NB4 (cell line): Measurements from ENCODE around the gene NPFF.
A peak's percentile ranks its signal among the peaks of the same experiment; 100 is the strongest.

Experiments
- POLR2A ChIP-seq: IDR thresholded peaks from 2 replicates; pipeline ENCODE4 v1.6.1; 2011; ENCODE audit warnings: mild to moderate bottlenecking; ENCODE audit not compliant: insufficient read length; ENCODE audit errors: extremely low read depth
- TF ChIP-seq, protein P1 (sequence below): IDR thresholded peaks from one replicate; pipeline ENCODE4 v1.5.1; 2012; ENCODE audit warnings: low read depth, low read length
- TF ChIP-seq, protein P2 (sequence below): IDR thresholded peaks from 2 replicates; pipeline ENCODE4 v1.6.1; 2011; ENCODE audit warnings: low read depth, low read length

DNA sequence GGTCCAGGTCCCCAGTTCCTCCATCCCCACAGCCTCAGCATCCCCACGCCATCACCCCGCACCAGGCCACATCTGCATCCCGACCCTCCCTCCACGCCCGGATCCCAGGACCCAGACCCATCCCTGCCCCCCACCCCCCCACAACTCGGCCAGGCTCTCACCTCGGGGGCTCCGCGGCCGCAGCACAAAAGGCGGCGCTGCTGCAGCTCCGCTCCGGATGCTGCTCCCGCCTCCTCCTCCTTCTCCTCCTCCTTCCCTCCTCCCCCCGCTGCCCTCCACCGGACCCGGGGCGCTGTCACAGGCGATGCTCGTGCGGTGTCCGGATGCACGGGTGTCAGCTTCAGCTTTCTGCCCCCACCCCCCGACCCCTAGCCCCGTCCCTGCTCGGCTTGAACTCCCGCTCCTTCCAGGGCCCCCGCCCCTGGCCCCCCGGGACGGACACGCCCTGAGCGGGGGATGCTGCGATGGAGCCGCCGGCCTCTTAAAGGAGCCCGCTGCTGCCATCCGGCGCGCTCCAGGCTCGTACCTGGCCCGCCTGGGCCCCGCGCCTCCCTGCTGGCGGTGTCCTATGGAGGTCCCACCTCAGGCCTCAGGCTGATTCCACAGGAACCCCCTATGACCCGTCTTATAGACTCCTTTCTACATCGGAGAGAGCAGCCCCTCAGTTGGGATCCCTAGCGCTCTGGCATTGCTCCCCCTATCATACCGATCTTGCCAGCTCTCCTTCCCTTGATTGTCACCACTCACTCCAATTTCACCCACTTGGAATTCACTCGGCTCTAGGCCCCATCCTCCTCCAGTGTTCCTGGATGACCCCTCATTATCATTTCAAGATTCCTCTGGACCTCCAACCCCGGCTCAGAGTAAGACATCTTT, 7.8 kb downstream of the NPFF start, which contains the start of gene MAP3K12:
- TF ChIP-seq, protein P1, sequence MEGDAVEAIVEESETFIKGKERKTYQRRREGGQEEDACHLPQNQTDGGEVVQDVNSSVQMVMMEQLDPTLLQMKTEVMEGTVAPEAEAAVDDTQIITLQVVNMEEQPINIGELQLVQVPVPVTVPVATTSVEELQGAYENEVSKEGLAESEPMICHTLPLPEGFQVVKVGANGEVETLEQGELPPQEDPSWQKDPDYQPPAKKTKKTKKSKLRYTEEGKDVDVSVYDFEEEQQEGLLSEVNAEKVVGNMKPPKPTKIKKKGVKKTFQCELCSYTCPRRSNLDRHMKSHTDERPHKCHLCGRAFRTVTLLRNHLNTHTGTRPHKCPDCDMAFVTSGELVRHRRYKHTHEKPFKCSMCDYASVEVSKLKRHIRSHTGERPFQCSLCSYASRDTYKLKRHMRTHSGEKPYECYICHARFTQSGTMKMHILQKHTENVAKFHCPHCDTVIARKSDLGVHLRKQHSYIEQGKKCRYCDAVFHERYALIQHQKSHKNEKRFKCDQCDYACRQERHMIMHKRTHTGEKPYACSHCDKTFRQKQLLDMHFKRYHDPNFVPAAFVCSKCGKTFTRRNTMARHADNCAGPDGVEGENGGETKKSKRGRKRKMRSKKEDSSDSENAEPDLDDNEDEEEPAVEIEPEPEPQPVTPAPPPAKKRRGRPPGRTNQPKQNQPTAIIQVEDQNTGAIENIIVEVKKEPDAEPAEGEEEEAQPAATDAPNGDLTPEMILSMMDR: peak; percentile 1
- no peak for TF ChIP-seq POLR2A
- TF ChIP-seq, protein P2, sequence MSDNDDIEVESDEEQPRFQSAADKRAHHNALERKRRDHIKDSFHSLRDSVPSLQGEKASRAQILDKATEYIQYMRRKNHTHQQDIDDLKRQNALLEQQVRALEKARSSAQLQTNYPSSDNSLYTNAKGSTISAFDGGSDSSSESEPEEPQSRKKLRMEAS: no peak
